ENCODE results near the gene CCDC127. TPM values are rescaled to one million over a fixed set of nuclear protein-coding genes. Genes with fewer than 3 reads are reported as not detected.
A peak's percentile ranks its signal among the peaks of the same experiment; 100 is the strongest.

Gene CCDC127
- polyA plus RNA-seq, 10 donors = 7.3 to 13.0 (median 8.8) TPM

DNA sequence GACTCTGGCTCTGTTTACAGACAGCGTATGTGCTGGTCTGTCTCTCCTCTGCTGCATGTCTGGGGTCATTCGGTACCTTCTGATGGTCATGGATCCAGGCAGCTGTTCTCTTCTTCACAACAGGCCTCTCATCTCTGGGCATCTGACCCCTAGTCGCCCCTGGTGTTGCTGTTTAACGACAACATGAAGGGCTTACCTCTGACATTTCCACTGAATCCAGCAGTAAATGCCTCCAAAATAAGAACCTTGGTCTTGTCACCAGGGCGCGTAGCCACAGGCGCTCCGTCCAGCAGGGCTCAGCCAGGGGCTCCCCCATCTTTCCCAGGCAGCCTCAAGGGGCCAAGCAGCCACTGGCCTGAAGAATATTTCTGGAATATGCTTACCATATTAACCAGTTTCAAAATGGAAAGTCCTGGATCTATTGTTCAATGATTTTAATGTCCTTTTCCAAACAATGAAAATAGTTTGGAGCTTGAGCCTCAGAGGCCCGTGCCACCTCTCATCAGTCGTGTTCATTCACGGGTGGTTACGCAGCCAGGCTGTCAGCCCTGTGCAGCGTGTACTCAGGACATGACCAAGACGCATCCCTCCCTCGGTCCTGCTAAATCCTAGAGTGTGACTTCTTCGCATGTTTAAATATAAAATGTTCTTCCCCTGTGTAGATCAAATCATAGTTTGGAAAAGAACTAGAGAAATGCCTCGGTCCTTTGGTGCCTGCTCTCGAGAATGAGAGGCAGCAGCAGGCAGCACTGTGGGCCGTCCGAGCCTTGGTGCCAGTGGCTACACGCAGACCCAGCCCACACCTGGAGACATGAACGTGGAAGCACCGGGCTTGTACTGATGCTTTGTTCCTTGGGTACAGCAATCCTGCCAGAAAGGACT lies 56.8 kb downstream of the CCDC127 start:
- DNase-seq = no peak

DNA sequence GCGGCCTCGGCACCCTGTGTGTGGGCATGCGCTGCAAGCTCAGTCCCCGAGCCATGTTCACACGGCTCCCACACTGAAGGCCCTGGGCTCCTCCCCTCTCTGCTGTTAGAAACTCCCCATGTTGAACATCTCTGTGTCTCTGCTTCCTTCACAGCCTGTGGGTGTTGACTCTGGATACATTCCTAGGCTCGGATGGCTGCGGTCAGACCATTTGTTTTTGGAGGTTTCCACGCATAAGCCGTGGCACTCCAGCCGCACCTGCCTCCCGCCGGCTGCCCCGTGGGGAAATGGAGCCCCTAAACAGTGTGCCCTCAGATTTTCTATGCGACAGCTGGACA lies 57.8 kb downstream of the CCDC127 start:
- no peak for DNase-seq

DNA sequence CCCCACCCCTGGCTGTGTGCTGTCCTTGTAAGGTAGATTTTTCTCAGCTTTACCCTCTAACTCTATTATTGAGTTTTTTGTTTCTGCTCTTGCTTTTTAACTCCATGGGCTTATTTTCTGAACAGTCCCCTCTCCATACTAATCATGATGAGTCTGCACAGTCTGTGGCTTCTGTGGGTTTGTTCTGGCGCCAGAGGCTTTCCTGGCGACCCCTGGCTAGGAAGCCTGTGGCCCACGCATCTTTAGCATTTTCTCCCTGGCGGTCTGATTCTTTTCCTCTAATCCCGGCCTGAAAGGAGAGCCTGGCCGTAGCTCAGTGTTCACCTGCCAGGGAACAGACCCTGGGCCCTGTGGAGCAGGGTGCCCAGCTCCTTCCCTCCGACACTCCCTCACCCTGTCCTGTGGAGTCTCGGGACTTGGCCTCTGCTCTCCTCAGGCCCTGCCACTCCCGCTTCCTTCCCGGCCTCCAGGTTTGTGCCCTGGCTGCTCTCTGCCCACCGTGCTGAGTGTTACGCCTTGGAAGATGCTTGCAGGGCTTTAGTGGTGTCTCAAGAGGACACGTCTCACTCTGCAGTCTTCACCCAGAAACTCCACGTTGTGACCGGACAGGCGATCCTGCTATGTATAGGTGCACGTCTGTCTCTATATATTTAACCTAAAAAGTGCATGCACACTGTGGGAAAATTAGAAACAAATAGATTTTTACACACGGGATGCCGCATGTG lies 58.3 kb downstream of the CCDC127 start:
- peak in 1 of 3 donors; percentile 56 for DNase-seq

DNA sequence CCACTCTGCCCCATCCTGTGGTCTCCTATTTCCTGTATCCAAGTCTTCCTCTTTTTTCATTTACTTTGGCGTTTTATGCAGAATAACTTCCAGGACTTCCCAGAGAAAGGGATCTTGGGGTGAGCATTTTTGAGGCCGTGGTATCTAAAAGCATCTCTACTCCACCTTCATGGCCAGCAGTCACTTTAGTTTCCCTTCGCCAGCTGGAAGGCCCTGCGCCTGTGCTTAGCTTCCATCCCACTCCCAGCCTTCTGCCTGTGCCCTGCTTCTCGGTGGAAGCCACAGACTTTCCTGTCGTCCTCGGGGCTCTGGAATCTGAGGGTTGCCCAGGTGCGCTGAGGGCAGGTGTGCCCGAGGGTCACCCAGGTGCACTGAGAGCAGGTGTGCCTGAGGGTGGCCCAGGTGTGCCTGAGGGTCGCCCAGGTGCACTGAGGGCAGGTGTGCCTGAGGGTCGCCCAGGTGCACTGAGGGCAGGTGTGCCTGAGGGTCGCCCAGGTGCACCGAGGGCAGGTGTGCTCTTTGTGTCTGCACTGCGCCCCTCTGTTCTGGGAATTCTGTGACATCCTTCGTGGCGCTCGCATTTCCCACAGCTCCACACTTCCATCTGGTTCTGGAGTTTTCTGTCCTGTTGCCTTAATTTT lies 59.0 kb downstream of the CCDC127 start:
- no peak for DNase-seq

DNA sequence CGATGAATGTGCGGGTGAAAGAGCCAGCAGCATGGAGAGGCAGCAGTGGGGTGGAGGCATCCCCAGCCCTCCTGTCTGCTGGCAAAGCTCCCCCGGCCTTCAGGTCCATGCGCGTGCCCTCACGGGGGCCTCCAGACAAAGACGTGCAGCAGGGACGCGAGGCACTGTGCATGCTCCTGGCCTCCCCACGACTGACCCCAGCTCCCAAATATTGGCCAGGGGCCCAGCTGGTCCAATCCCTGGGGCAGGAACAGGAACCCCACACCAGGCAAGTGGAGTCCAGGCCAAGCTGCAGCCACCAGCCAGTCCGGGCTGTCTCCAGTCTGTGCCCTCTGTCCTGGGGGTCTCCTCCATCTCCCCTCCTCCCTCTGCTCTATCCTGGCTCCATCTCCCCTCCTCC lies 60.2 kb downstream of the CCDC127 start:
- no peak for DNase-seq

DNA sequence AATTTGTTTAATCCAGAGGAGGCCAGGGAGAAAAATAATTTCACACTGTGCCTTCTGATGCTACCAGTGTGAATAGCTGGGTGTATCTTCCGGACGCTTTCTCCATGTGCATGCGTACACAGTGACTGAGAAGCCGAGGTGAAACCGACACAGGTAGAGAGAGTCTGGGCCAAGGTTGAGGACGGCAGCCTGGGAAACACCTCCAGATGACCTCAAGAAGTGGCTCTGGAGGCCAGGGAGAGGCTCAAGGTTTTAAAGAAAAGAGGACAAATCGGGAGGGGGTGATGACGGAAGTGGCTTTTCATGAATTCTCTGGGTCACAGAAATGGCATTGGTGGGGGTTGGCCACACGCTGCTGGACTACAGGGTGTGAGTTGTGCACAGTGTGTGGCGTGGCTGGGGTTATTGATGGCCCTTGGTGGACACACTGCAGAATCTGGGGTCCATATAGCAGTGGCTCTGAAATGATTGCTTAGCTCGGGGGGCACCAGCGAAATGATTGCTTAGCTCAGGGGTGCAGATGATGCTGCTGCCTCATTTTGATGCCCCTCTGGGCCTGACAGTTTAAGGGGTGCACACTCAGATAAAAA lies 60.7 kb downstream of the CCDC127 start:
- DNase-seq = no peak

DNA sequence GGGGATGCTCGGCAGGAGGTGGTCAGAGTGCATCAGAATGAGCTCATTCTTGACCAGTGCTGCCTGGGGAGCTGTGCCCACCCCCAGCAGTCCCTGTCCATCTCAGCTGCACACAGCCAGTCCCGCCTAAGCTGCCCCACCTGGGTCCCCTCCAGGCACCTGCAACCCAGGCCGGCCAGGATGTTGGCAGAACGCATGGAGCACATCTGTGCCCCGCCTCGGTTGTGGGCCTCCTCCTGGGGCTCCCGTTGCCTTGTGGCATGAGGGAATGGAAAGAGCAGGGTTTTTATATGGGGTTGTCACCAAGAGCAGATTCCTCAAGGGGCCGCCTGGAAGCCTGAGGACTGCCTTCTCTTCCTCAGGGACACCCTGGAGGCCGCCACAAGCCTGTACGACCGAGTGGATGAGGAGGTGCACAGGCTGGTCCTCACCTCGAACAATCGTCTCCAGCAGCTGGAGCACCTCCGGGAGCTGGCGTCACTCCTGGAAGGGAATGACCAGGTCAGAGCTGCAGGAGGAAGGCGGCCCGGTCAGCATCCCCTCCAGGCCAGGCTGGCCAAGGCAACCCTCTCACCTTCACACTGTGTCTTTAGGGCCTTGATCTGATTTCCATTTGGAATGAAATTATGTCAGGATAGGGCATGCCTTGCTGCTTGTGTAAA lies 61.4 kb downstream of the CCDC127 start:
- DNase-seq = no peak

DNA sequence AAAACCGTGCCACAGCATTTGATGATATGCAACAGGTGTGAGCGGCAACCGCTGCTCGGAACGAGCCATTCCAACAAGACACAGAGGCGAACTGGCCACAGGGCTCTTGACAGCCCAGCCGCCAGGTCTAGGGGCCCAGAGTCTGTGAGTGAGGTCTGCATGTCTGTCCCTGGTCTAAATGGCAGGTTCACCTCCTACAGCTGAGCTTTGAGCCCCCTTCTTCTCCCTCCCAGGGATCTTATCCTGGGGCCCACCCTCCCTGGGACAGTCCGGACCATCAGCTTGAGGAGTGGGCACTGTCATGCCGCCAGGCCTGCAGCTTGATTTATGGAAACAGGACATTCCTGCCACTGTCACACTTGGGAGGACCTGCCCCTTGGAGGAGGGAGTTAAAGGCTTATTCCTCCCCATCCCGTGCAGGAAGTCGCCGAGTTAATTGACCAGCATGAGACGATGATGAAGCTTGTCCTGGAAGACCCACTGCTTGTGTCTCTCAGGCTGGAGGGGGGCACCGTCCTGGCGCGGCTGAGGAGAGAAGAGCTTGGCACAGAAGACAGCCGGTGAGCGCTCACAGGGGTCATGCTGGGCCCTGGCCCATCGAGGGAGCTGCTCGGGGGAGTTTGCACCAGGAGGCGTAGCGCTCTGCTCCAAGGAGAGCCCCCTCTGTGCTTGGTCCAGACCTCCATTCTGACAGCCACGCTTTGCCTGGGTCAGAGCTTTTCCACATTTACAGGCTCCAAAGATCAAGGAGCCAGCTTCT lies 62.1 kb downstream of the CCDC127 start:
- no peak for DNase-seq

DNA sequence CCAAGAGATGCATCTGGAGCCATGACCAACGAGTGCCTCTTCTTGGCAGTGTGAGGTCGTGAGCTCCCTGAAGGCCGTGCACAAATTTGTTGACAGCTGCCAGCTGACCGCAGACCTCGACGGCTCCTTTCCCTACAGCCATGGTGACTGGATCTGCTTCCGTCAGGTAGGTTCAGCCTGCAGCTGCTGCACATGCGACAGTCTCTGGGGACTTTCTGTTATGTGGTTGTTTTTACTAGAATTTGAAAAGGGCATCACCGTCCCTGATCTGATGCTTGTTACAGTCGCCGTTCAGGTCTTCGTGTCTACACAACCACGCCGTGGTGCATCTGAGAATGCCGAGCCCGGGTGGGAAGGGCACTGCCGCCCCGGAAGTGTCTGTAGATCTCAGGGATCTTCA lies 63.1 kb downstream of the CCDC127 start:
- no peak for DNase-seq

DNA sequence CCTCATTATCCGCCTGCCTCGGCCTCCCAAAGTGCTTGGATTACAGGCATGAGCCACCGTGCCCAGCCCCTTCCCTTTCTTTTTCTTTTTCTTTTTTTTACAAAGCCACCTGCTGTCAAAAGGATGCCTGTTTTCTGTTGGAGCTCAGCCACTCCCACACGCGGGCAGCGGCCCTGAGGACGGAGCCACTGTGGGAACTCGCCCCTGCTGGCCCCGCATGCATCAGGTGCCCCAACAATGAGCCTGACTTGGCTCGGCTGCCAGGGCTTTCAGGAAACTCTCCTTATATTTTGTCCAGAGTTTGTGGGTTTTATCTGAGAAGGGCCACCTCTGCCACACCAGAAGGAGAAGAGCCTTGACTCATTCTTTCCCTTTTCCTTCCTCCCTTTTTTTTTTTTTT lies 63.7 kb downstream of the CCDC127 start:
- DNase-seq = no peak

DNA sequence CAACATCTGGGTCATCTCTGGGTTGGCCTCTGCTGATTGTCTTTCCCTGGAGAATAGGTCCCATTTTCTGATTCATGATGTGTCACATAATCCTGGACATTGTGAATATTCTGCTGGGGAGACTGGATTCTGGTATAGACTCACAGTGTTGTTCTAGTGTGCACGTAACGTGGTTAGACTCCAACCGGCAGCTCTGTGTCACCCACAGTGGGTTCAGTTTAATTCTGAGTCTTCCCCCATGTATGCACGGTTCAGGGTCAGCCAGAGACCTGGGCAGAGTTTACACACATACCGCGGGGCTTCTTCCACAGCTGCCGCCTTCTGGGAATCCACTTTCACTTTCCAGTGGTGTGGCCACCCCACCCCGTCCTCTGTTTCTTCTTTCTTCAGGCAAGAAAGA lies 64.7 kb downstream of the CCDC127 start:
- DNase-seq = peak in 1 of 3 donors; percentile 21

DNA sequence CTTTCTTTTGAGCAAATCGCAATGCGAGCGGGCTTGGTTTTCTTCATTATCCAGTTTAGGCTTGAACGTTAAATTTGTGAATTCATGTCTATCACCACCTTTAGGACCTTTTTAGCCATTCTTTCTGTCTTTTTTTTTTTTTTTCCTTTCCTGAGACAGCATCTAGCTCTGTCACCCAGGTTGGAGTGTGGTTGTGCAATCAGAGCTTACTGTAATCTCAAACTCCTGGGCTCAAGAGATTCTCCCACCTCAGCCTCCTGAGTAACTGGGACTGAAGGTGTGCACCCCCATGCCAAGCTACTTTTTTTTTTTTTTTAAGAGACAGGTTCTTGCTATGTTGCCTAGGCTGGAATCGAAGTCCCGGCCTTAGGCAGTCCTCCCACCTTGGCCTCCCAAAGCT lies 65.9 kb downstream of the CCDC127 start:
- no peak for DNase-seq

DNA sequence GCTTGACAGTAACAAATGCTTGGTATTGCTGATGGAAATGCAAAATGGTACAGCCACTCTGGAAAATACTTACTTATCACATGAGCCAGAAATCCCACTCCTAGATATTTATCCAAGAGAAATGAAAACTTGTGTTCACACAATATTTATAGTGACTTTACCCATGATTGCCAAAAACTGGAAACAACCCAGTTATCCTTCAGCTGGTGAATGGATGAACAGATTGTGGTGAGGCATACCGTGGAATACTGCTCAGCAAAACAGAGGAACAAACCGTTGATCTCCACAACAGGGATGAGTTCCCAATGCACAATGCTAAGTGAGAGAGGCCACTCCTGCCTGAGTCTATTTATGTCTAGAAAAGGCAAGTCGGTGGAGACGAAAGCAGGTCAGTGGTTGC lies 67.2 kb downstream of the CCDC127 start:
- DNase-seq = no peak

DNA sequence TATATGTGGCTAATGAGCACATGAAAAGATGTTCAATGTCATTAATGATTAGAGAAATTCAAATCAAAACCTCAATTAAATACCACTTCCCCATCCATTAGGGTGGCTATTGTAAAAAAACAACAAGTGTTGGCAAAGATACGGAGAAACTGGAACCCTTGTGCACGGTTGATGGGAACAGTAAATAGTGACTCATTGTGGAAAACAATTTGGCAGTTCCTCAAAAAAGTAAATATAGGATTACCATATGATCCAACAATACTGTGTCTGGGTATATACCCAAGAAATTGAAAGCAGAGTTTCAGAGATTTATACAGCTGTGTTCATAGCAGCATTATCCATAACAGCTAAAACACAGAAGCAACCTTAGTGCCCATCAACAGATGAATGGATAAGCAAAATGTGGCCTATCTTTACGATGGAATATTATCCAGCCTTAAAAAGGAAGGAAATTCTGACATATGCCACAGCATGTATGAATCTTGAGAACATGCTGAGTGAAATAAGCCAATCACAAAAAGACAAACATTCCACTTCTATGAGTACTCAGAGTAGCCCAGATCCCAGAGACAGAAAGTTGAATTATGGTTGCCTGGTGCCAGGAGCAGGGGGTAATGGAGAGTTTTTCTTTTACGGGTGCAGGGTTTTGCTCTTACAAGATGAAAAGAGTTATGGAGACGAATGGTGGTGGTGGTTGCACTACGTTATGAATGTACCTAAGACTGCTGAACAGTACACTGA lies 68.0 kb downstream of the CCDC127 start:
- DNase-seq = no peak

DNA sequence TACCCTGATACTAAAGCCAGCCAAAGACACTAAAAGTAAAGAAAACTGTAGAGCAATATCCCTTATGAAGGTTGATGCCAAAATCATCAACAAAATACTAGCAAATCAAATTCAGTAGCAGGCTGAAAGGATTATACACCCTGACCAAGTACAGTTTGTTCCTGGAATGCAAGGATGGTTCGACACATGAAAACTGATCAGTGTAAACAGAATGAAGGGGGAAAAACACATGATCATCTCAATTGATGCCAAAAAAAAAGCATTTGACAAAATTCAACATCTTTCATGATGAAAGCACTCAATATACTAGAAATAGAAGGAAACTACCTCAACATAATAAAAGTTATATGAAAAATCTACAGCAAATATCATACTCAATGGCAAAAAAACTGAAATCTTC lies 70.2 kb downstream of the CCDC127 start:
- DNase-seq = no peak

Other genes with a start within 250 kb of the CCDC127 start
- 1 to 10 TPM in 4 of 10 donors, under 1 TPM in 6; 0.42 to 3.1 (median 0.77) TPM for gene PLEKHG4B, start 126.0 kb downstream of the CCDC127 start, polyA plus RNA-seq (ENCODE audit: insufficient read length in 10 of 10)
- gene LRRC14B, start 26.7 kb downstream of the CCDC127 start, polyA plus RNA-seq (ENCODE audit: insufficient read length in 10 of 10) = 10 to 100 TPM; 18.5 to 34.3 (median 25.7) TPM
- gene SDHA, start 167 bp upstream of the CCDC127 start, polyA plus RNA-seq (ENCODE audit: insufficient read length in 10 of 10) = 100 to 1,000 TPM in 5 of 10 donors, 10 to 100 TPM in 5; 85.0 to 120 (median 99.3) TPM
- 10 to 100 TPM; 55.6 to 84.4 (median 68.2) TPM for gene PDCD6, start 53.5 kb upstream of the CCDC127 start, polyA plus RNA-seq (ENCODE audit: insufficient read length in 10 of 10)
- 1 to 10 TPM in 9 of 10 donors, under 1 TPM in 1; 0.98 to 6.1 (median 2.4) TPM for gene AHRR, start 103.6 kb upstream of the CCDC127 start, polyA plus RNA-seq (ENCODE audit: insufficient read length in 10 of 10)
- gene EXOC3, start 225.0 kb upstream of the CCDC127 start, polyA plus RNA-seq (ENCODE audit: insufficient read length in 10 of 10) = 10 to 100 TPM; 30.3 to 35.9 (median 34.0) TPM